ENCODE measurements around the gene CCDC192.

The CCDC192 gene

GRCh38 chr5:127723571-127723970 lies 20.4 kb downstream of the CCDC192 start:
- peak; percentile 84 for DNase-seq (ENCODE audit: low read depth)
- TF ChIP-seq MAX (IDR thresholded peaks at IDR 0.05; ENCODE audit: low read depth, low read length) (peak; percentile 44; the same call in 1 of the 2 replicates), MYC (IDR thresholded peaks at IDR 0.05; ENCODE audit: low read depth, low read length) (peak; percentile 70), POLR2A (IDR thresholded peaks at IDR 0.05; ENCODE audit: extremely low read depth, insufficient read length) (no peak), CTCF (IDR thresholded peaks at IDR 0.05; ENCODE audit: low read depth, low read length) (no peak)
- H3K4me3 ChIP-seq (ENCODE audit: low read depth, low read length) = no peak overlapping the region

- DNase-seq (ENCODE audit: low read depth) = no peak
- TF ChIP-seq POLR2A (IDR thresholded peaks at IDR 0.05; ENCODE audit: extremely low read depth, insufficient read length) = no peak
- no peak for TF ChIP-seq CTCF (IDR thresholded peaks at IDR 0.05; ENCODE audit: low read depth, low read length)
- TF ChIP-seq MYC (IDR thresholded peaks at IDR 0.05; ENCODE audit: low read depth, low read length) = no peak
- TF ChIP-seq MAX (IDR thresholded peaks at IDR 0.05; ENCODE audit: low read depth, low read length) = no peak
- no peak overlapping the region for H3K4me3 ChIP-seq (ENCODE audit: low read depth, low read length)
Observed at GRCh38 chr5:127725673-127726072, 22.5 kb downstream of the CCDC192 start.

- no peak for DNase-seq (ENCODE audit: low read depth)
- H3K4me3 ChIP-seq (ENCODE audit: low read depth, low read length) = no peak overlapping the region
- no peak for TF ChIP-seq MYC (IDR thresholded peaks at IDR 0.05; ENCODE audit: low read depth, low read length)
Observed at GRCh38 chr5:127732963-127733362, 29.8 kb downstream of the CCDC192 start.

- peak overlapping the region; percentile 32 for H3K4me3 ChIP-seq (ENCODE audit: low read depth, low read length)
- DNase-seq (ENCODE audit: low read depth) = peak; percentile 31
Observed at GRCh38 chr5:127739348-127739747, 36.2 kb downstream of the CCDC192 start.

GRCh38 chr5:127739807-127740384 lies 36.7 kb downstream of the CCDC192 start:
- peak; percentile 23 for DNase-seq (ENCODE audit: low read depth)
- peak overlapping the region; percentile 67 for H3K4me3 ChIP-seq (ENCODE audit: low read depth, low read length)
- TF ChIP-seq CTCF (IDR thresholded peaks at IDR 0.05; ENCODE audit: low read depth, low read length) (no peak), MYC (IDR thresholded peaks at IDR 0.05; ENCODE audit: low read depth, low read length) (no peak), MAX (IDR thresholded peaks at IDR 0.05; ENCODE audit: low read depth, low read length) (no peak), POLR2A (IDR thresholded peaks at IDR 0.05; ENCODE audit: extremely low read depth, insufficient read length) (no peak)

GRCh38 chr5:127741412-127741811 lies 38.2 kb downstream of the CCDC192 start:
- no peak for TF ChIP-seq MYC (IDR thresholded peaks at IDR 0.05; ENCODE audit: low read depth, low read length)
- H3K4me3 ChIP-seq (ENCODE audit: low read depth, low read length) = no peak overlapping the region
- DNase-seq (ENCODE audit: low read depth) = no peak

GRCh38 chr5:127744241-127744640 lies 41.0 kb downstream of the CCDC192 start:
- no peak overlapping the region for H3K4me3 ChIP-seq (ENCODE audit: low read depth, low read length)
- DNase-seq (ENCODE audit: low read depth) = no peak
- no peak for TF ChIP-seq MYC (IDR thresholded peaks at IDR 0.05; ENCODE audit: low read depth, low read length)
- TF ChIP-seq CTCF (IDR thresholded peaks at IDR 0.05; ENCODE audit: low read depth, low read length) = no peak
- no peak for TF ChIP-seq MAX (IDR thresholded peaks at IDR 0.05; ENCODE audit: low read depth, low read length)
- TF ChIP-seq POLR2A (IDR thresholded peaks at IDR 0.05; ENCODE audit: extremely low read depth, insufficient read length) = no peak
